K562 (cell line): ENCODE measurements around the gene USP20. TPM values are rescaled to one million over a fixed set of nuclear protein-coding genes. Genes with fewer than 3 reads are reported as not detected.
A peak's percentile ranks its signal among the peaks of the same experiment; 100 is the strongest.

Experiments
- ATF3 ChIP-seq, 2 experiments: fragments of 450-650 bp in 1 of 2; sonication (generic) in 1 of 2; formaldehyde crosslinking in 1 of 2; IDR thresholded peaks in 1 of 2; conservative IDR thresholded peaks in 1 of 2; 2 replicates each; pipeline versions ENCODE4 v1.6.1 to v1.8.1; 2016 to 2023; ENCODE audit warnings: mild to moderate bottlenecking in 2 of 2, moderate library complexity in 2 of 2, inconsistent platforms in 1 of 2, missing genetic modification reagents in 1 of 2
- BACH1 ChIP-seq: fragments of 200-800 bp; sonication (Bioruptor generic); IDR thresholded peaks from 2 replicates; pipeline ENCODE4 v1.6.1; 2016; ENCODE audit warnings: missing genetic modification characterization, missing compliant biosample characterization
- CTCF ChIP-seq, 3 experiments: IDR thresholded peaks in 2 of 3; conservative IDR thresholded peaks in 1 of 3; 2 replicates each; pipeline ENCODE4 v1.5.1; 2011 to 2012; ENCODE audit warnings: low read length in 3 of 3, mild to moderate bottlenecking in 3 of 3, control low read depth in 2 of 3, improper control_type of control experiment in 1 of 3, inconsistent platforms in 1 of 3, low read depth in 1 of 3, mixed read lengths in 1 of 3, moderate library complexity in 1 of 3; ENCODE audit not compliant: insufficient read depth in 2 of 3
- HMG20B ChIP-seq: fragments of 250-450 bp; sonication (Bioruptor Pico); IDR thresholded peaks from 2 replicates; pipeline ENCODE4 v1.5.0; 2021; ENCODE audit warnings: mild to moderate bottlenecking
- HOMEZ ChIP-seq: fragments of 250-450 bp; sonication (Bioruptor Pico); IDR thresholded peaks from 2 replicates; pipeline ENCODE4 v1.4.0; 2020; ENCODE audit warnings: mild to moderate bottlenecking, moderate library complexity
- MIER1 ChIP-seq: fragments of 450-650 bp; IDR thresholded peaks from 2 replicates; pipeline ENCODE4 v1.6.1; 2016; ENCODE audit warnings: antibody characterized with exemption, mild to moderate bottlenecking, low read depth
- NELFE ChIP-seq: IDR thresholded peaks from 2 replicates; pipeline ENCODE4 v1.6.1; 2011; ENCODE audit warnings: mild to moderate bottlenecking; ENCODE audit not compliant: insufficient read depth, insufficient read length
- NR2C1 ChIP-seq, 2 experiments: fragments of 450-650 bp; IDR thresholded peaks; 2 replicates each; pipeline ENCODE4 v1.6.1; 2017; ENCODE audit warnings: mild to moderate bottlenecking in 2 of 2, antibody characterized with exemption in 1 of 2, inconsistent platforms in 1 of 2, missing compliant biosample characterization in 1 of 2, missing genetic modification characterization in 1 of 2
- RBBP5 ChIP-seq: fragments of 200-600 bp; sonication (generic); IDR thresholded peaks from 2 replicates; pipeline ENCODE4 v1.6.1; 2012; ENCODE audit warnings: borderline replicate concordance, mild to moderate bottlenecking, low read length, control low read depth, inconsistent platforms; ENCODE audit not compliant: insufficient read depth, poor library complexity, severe bottlenecking
- RCOR1 ChIP-seq, 2 experiments: IDR thresholded peaks; 2 replicates each; pipeline ENCODE4 v1.6.1; 2012; ENCODE audit warnings: low read depth in 2 of 2, low read length in 2 of 2, borderline replicate concordance in 1 of 2, improper control_type of control experiment in 1 of 2
- TEAD4 ChIP-seq, 2 experiments: sonication (generic) in 1 of 2; formaldehyde crosslinking in 1 of 2; IDR thresholded peaks; 2 replicates each; pipeline versions ENCODE4 v1.6.1 to v1.8.0; 2012 to 2022; ENCODE audit warnings: borderline replicate concordance in 1 of 2, inconsistent platforms in 1 of 2, low read length in 1 of 2, mild to moderate bottlenecking in 1 of 2, missing genetic modification reagents in 1 of 2
- U2AF1 ChIP-seq: fragments of 200-400 bp; formaldehyde crosslinking; optimal IDR thresholded peaks from 2 replicates; pipeline ENCODE3; 2017; ENCODE audit warnings: mild to moderate bottlenecking, low read depth, low read length, moderate library complexity
- XRCC4 ChIP-seq: IDR thresholded peaks from one replicate; pipeline ENCODE4 v1.6.1; 2011; ENCODE audit not compliant: insufficient read depth, insufficient read length; ENCODE audit errors: extremely low read depth
- ZBTB49 ChIP-seq: sonication (generic); formaldehyde crosslinking; IDR thresholded peaks from 2 replicates; pipeline ENCODE4 v1.8.0; 2022; ENCODE audit warnings: missing genetic modification reagents, mild to moderate bottlenecking, borderline replicate concordance
- ZNF23 ChIP-seq: fragments of 250-450 bp; sonication (Bioruptor Pico); IDR thresholded peaks from 2 replicates; pipeline ENCODE4 v1.4.0; 2020; ENCODE audit warnings: mild to moderate bottlenecking
- ZNF408 ChIP-seq: fragments of 250-450 bp; sonication (Bioruptor Pico); IDR thresholded peaks from 2 replicates; pipeline ENCODE4 v1.4.0; 2020; ENCODE audit warnings: low read depth, mild to moderate bottlenecking, moderate library complexity
- ZNF551 ChIP-seq: fragments of 250-450 bp; sonication (Bioruptor Pico); IDR thresholded peaks from 2 replicates; pipeline ENCODE4 v1.5.0; 2021; ENCODE audit warnings: mild to moderate bottlenecking, moderate library complexity
- ZNF707 ChIP-seq: fragments of 250-450 bp; sonication (Bioruptor Pico); conservative IDR thresholded peaks from 2 replicates; pipeline ENCODE4 v1.8.0; 2022; ENCODE audit warnings: inconsistent platforms, mild to moderate bottlenecking, moderate library complexity
- ZNF780A ChIP-seq: fragments of 250-450 bp; sonication (Bioruptor Pico); IDR thresholded peaks from 2 replicates; pipeline ENCODE4 v1.5.0; 2021; ENCODE audit warnings: mild to moderate bottlenecking
- polyA plus RNA-seq, 8 experiments: library from polyadenylated mRNA; depleted of rRNA in 4 of 8; stranded (reverse) in 5 of 8; unstranded in 3 of 8; fragments of >200 nt; fragmentation: Nextera tagmentation in 2 of 8; fragmentation: Illumina TruSeq in 1 of 8; extraction: Ambion mirVana in 2 of 8; extraction: Trizol in 1 of 8; gene quantifications; 2 replicates each; pipeline versions ENCODE4 v1.2.1 to v1.2.3, GENCODE V29; 2011 to 2014; ENCODE audit warnings: inconsistent platforms in 1 of 8, missing spikeins in 1 of 8
- total RNA-seq, 7 experiments: library from RNA; depleted of rRNA in 6 of 7; stranded (reverse); fragments of >200 nt in 6 of 7; fragmentation: Illumina TruSeq in 2 of 7; extraction: Trizol in 2 of 7; gene quantifications; 2 replicates each; pipeline versions ENCODE4 v1.2.1 to v1.2.3, GENCODE V29; 2011 to 2021; ENCODE audit warnings: low replicate concordance in 1 of 7

USP20 gene
- total and polyA plus RNA-seq, 9 of the 15 experiments (the other 6 are each of a cell fraction or from before 2014, with no cell fraction given) = 1.9 to 136 (median 49.1) TPM

- TF ChIP-seq HOMEZ = 0 out of 2 replicates have a peak, but pooled peaks have one; percentile 65
- TF ChIP-seq NELFE = no peak
- no peak for TF ChIP-seq HMG20B (CRISPR knock-in tag)
- no peak for TF ChIP-seq ZNF551
- peak; percentile 34; the same call in 1 of the 2 replicates for TF ChIP-seq ZNF707 (CRISPR knock-in tag)
- TF ChIP-seq ZNF780A (CRISPR knock-in tag) = no peak
- no peak for TF ChIP-seq NR2C1 (IDR thresholded peaks at IDR 0.05)
- no peak for TF ChIP-seq NR2C1 (tag; IDR thresholded peaks at IDR 0.05)
- peak; percentile 99 for TF ChIP-seq RBBP5
- TF ChIP-seq CTCF (IDR thresholded peaks at IDR 0.05 in 2 of 3, conservative IDR thresholded peaks at IDR 0.05 in 1 of 3; ENCODE audit: insufficient read depth in 2 of 3, low read depth in 1 of 3, low read length in 3 of 3) = peak in 1 of 3 experiments; percentile 9; a peak in 2 of 6 replicates
- TF ChIP-seq XRCC4 = no peak
- TF ChIP-seq U2AF1 = peak; percentile 81
- TF ChIP-seq MIER1 = no peak
- TF ChIP-seq ZNF408 (CRISPR knock-in tag) = no peak
- no peak for TF ChIP-seq ATF3 (IDR thresholded peaks at IDR 0.05)
- TF ChIP-seq ATF3 (CRISPR knock-in tag; conservative IDR thresholded peaks at IDR 0.05) = 0 out of 2 replicates have a peak, but pooled peaks have one; percentile 40
- TF ChIP-seq ZNF23 = no peak
- no peak for TF ChIP-seq ZBTB49
- TF ChIP-seq TEAD4 (IDR thresholded peaks at IDR 0.05; ENCODE audit: low read length) = peak; percentile 1; the same call in 1 of the 2 replicates
- no peak for TF ChIP-seq TEAD4 (CRISPR knock-in tag; IDR thresholded peaks at IDR 0.05; ENCODE audit: borderline replicate concordance)
- TF ChIP-seq RCOR1 (IDR thresholded peaks at IDR 0.05; ENCODE audit: borderline replicate concordance in 1 of 2, low read depth in 2 of 2, low read length in 2 of 2) = 0 out of 4 replicates have a peak, but pooled peaks of 1 of the 2 experiments have one; percentile 1
- TF ChIP-seq BACH1 (tag) = no peak
Measured at GRCh38 chr9:129835128-129835859, at the start of gene USP20, which contains the start of gene C9orf78 (continued).
